HepG2 (cell line): Measurements from ENCODE around the gene USP2. TPM values are rescaled to one million over a fixed set of nuclear protein-coding genes. Genes with fewer than 3 reads are reported as not detected.

Experiments used
- AGO2 ChIP-seq: fragments of 200-400 bp; formaldehyde crosslinking; optimal IDR thresholded peaks from 2 replicates; pipeline ENCODE3; 2017; ENCODE audit warnings: mild to moderate bottlenecking, low read depth, low read length, moderate library complexity
- CBX1 ChIP-seq: IDR thresholded peaks from one replicate; pipeline ENCODE4 v1.6.1; 2016; ENCODE audit warnings: antibody characterized with exemption, low read depth
- CEBPB ChIP-seq: IDR thresholded peaks from 2 replicates; pipeline ENCODE4 v1.6.1; 2011; ENCODE audit warnings: low read depth, low read length, improper control_type of control experiment, borderline replicate concordance
- FOXA1 ChIP-seq, 2 experiments: fragments of 450-650 bp in 1 of 2; sonication (generic) in 1 of 2; formaldehyde crosslinking in 1 of 2; IDR thresholded peaks; 2 replicates each; pipeline versions ENCODE4 v1.4.0 to v1.6.1; 2016 to 2020; ENCODE audit warnings: missing genetic modification reagents in 1 of 2
- FOXJ3 ChIP-seq: sonication (generic); formaldehyde crosslinking; IDR thresholded peaks from 2 replicates; pipeline ENCODE4 v1.4.0; 2020; ENCODE audit warnings: missing genetic modification reagents, mild to moderate bottlenecking, borderline replicate concordance
- ISL2 ChIP-seq: sonication (generic); formaldehyde crosslinking; IDR thresholded peaks from 2 replicates; pipeline ENCODE4 v1.5.0; 2020; ENCODE audit warnings: missing genetic modification reagents
- JARID2 ChIP-seq: sonication (generic); formaldehyde crosslinking; IDR thresholded peaks from 2 replicates; pipeline ENCODE4 v1.8.1; 2023; ENCODE audit warnings: missing genetic modification reagents, inconsistent platforms; ENCODE audit not compliant: insufficient replicate concordance
- RARA ChIP-seq: IDR thresholded peaks from 2 replicates; pipeline ENCODE4 v1.6.1; 2016; ENCODE audit warnings: missing genetic modification reagents, missing compliant biosample characterization
- SIN3A ChIP-seq: IDR thresholded peaks from 2 replicates; pipeline ENCODE4 v1.6.1; 2011; ENCODE audit warnings: low read depth, mild to moderate bottlenecking, control low read depth, low read length, borderline replicate concordance
- SP2 ChIP-seq: sonication (generic); formaldehyde crosslinking; IDR thresholded peaks from 2 replicates; pipeline ENCODE4 v1.5.1; 2020; ENCODE audit warnings: mild to moderate bottlenecking, missing genetic modification reagents
- TBX2 ChIP-seq: sonication (generic); formaldehyde crosslinking; IDR thresholded peaks from 2 replicates; pipeline ENCODE4 v1.5.0; 2020; ENCODE audit warnings: missing genetic modification reagents, mild to moderate bottlenecking, borderline replicate concordance
- ZBTB4 ChIP-seq: sonication (generic); formaldehyde crosslinking; IDR thresholded peaks from 2 replicates; pipeline ENCODE4 v1.4.0; 2020; ENCODE audit warnings: missing genetic modification reagents, mild to moderate bottlenecking, borderline replicate concordance
- ZFAT ChIP-seq: sonication (generic); formaldehyde crosslinking; conservative IDR thresholded peaks from 2 replicates; pipeline ENCODE4 v1.8.1; 2023; ENCODE audit warnings: missing genetic modification reagents, inconsistent platforms
- ZFP41 ChIP-seq: sonication (generic); formaldehyde crosslinking; IDR thresholded peaks from 2 replicates; pipeline ENCODE4 v1.4.0; 2020; ENCODE audit warnings: mild to moderate bottlenecking, missing genetic modification reagents, borderline replicate concordance
- ZFX ChIP-seq: sonication (generic); formaldehyde crosslinking; IDR thresholded peaks from 2 replicates; pipeline ENCODE4 v1.4.0; 2020; ENCODE audit warnings: mild to moderate bottlenecking, low read depth, missing genetic modification reagents, moderate library complexity
- ZNF343 ChIP-seq: sonication (generic); formaldehyde crosslinking; IDR thresholded peaks from 2 replicates; pipeline ENCODE4 v1.4.0; 2020; ENCODE audit warnings: mild to moderate bottlenecking, missing genetic modification reagents
- ZNF430 ChIP-seq: sonication (generic); formaldehyde crosslinking; IDR thresholded peaks from 2 replicates; pipeline ENCODE4 v1.9.0; 2021; ENCODE audit warnings: mild to moderate bottlenecking, missing genetic modification reagents
- ZNF746 ChIP-seq: sonication (generic); formaldehyde crosslinking; IDR thresholded peaks from 2 replicates; pipeline ENCODE4 v1.8.0; 2022; ENCODE audit warnings: mild to moderate bottlenecking, missing genetic modification reagents
- ZNF776 ChIP-seq: sonication (generic); formaldehyde crosslinking; IDR thresholded peaks from 2 replicates; pipeline ENCODE4 v1.4.0; 2020; ENCODE audit warnings: mild to moderate bottlenecking, missing genetic modification reagents
- ZNF816 ChIP-seq: sonication (generic); formaldehyde crosslinking; IDR thresholded peaks from 2 replicates; pipeline ENCODE4 v1.8.0; 2022; ENCODE audit warnings: missing genetic modification reagents, mild to moderate bottlenecking, borderline replicate concordance
- polyA plus RNA-seq, 8 experiments: library from polyadenylated mRNA; depleted of rRNA in 3 of 8; stranded (reverse) in 7 of 8; unstranded in 1 of 8; fragments of >200 nt; fragmentation: Illumina TruSeq in 4 of 8; extraction: Trizol in 4 of 8; gene quantifications; 2 replicates each; pipeline versions ENCODE4 v1.2.1 to v1.2.3, GENCODE V29; 2011 to 2016; ENCODE audit warnings: low read depth in 4 of 8, missing spikeins in 1 of 8, mixed read lengths in 1 of 8; ENCODE audit not compliant: insufficient read depth in 1 of 8
- total RNA-seq, 5 experiments: library from RNA; depleted of rRNA; stranded (reverse); fragments of >200 nt; fragmentation: Illumina TruSeq; extraction: Trizol; gene quantifications; 2 replicates each; pipeline ENCODE4 v1.2.3, GENCODE V29; 2016; ENCODE audit warnings: low read depth in 1 of 5
- TF ChIP-seq, protein P1 (sequence below): sonication (generic); formaldehyde crosslinking; IDR thresholded peaks from 2 replicates; pipeline ENCODE4 v1.4.0; 2020; ENCODE audit warnings: missing genetic modification reagents, borderline replicate concordance
- TF ChIP-seq, protein P2 (sequence below): sonication (generic); formaldehyde crosslinking; IDR thresholded peaks from 2 replicates; pipeline ENCODE4 v1.5.0; 2020; ENCODE audit warnings: mild to moderate bottlenecking, missing genetic modification reagents, moderate library complexity

The USP2 gene
- total and polyA plus RNA-seq, 2 of the 13 experiments (the other 11 are each of a cell fraction or from before 2014, with no cell fraction given): 2.5 to 6.0 TPM

DNA sequence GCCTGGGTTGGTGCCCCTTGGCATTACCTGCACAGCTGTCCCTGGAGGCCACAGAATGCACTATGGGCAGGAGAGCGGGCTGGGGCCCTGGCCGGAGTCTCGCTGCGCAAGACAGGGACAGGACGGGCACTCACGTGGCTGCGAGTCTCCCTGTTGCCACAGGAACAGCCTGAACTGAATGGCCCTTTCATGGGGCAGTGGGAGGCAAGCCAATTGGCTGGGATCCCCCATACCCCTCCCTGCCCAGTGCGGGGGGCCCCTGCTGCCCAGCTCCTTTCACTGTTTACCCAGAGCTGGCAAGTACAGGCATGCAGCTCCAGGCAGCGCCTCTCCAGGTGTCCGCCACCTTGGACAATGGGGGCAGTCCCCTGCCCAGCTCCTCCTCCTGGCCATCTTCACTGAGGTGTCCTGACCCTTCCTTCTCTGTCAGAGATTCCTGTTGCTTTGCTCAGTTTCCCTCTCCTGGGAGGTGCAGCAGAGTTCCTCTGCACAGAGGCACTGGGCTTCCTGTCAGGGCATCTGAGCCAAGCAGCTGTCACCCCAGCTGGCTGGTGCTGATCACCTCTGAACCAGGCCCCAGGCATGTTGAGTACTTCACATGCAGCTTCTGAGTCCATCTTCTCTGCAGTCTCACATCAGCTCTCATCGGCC, 5.2 kb downstream of the USP2 start (continued):
- TF ChIP-seq ZFX (CRISPR knock-in tag) (peak; percentile 50; the same call in 1 of the 2 replicates), ISL2 (peak; percentile 86), SP2 (CRISPR knock-in tag) (no peak), ZFAT (CRISPR knock-in tag) (no peak), JARID2 (CRISPR knock-in tag) (peak; percentile 51), ZNF343 (CRISPR knock-in tag) (0 out of 2 replicates have a peak, but pooled peaks have one; percentile 46), ZNF430 (CRISPR knock-in tag) (0 out of 2 replicates have a peak, but pooled peaks have one; percentile 32), SIN3A (peak; percentile 81; the same call in 1 of the 2 replicates), CBX1 (peak; percentile 60), ZNF816 (CRISPR knock-in tag) (no peak), FOXA1 (IDR thresholded peaks at IDR 0.05) (no peak), FOXA1 (CRISPR knock-in tag; IDR thresholded peaks at IDR 0.05) (peak; percentile 91), FOXJ3 (CRISPR knock-in tag) (peak; percentile 74; the same call in 1 of the 2 replicates), CEBPB (no peak), ZNF776 (CRISPR knock-in tag) (0 out of 2 replicates have a peak, but pooled peaks have one; percentile 37), ZFP41 (CRISPR knock-in tag) (no peak), RARA (CRISPR knock-in tag) (peak; percentile 5; the same call in 1 of the 2 replicates), TBX2 (CRISPR knock-in tag) (peak; percentile 85), ZBTB4 (CRISPR knock-in tag) (peak; percentile 91), AGO2 (peak; percentile 37), ZNF746 (no peak)
- TF ChIP-seq, protein P1, sequence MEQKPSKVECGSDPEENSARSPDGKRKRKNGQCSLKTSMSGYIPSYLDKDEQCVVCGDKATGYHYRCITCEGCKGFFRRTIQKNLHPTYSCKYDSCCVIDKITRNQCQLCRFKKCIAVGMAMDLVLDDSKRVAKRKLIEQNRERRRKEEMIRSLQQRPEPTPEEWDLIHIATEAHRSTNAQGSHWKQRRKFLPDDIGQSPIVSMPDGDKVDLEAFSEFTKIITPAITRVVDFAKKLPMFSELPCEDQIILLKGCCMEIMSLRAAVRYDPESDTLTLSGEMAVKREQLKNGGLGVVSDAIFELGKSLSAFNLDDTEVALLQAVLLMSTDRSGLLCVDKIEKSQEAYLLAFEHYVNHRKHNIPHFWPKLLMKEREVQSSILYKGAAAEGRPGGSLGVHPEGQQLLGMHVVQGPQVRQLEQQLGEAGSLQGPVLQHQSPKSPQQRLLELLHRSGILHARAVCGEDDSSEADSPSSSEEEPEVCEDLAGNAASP (CRISPR knock-in tag): peak; percentile 70; the same call in 1 of the 2 replicates
- TF ChIP-seq, protein P2, sequence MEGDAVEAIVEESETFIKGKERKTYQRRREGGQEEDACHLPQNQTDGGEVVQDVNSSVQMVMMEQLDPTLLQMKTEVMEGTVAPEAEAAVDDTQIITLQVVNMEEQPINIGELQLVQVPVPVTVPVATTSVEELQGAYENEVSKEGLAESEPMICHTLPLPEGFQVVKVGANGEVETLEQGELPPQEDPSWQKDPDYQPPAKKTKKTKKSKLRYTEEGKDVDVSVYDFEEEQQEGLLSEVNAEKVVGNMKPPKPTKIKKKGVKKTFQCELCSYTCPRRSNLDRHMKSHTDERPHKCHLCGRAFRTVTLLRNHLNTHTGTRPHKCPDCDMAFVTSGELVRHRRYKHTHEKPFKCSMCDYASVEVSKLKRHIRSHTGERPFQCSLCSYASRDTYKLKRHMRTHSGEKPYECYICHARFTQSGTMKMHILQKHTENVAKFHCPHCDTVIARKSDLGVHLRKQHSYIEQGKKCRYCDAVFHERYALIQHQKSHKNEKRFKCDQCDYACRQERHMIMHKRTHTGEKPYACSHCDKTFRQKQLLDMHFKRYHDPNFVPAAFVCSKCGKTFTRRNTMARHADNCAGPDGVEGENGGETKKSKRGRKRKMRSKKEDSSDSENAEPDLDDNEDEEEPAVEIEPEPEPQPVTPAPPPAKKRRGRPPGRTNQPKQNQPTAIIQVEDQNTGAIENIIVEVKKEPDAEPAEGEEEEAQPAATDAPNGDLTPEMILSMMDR (CRISPR knock-in tag): peak; percentile 40
